ENCODE data around the gene ANKRD36.
"Not testable (repeated sequence)": the region's sequence is repeated elsewhere in the genome, so short reads cannot be mapped to it uniquely, and the experiment has no call there.

Gene ANKRD36

DNA sequence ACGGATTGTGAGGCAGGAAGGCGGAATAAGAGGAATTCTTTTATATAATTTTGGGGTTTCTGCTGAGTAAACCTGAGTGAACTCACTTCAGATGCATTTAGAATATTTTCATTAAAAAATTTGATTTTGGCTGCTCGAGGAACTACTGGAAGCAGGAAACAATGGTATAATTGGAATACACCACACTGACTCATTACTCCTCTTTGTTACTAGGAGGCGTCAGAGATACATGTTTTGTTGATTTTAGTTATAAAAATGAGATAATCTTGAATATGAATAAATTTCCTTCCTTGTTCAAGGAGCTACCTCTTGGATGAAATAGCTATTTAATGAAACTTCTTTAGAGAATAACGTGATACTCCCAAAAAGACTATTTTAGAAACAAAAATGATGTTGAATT lies 97.4 kb downstream of the ANKRD36 start:
- no peak overlapping the region for H3K27ac ChIP-seq (ENCODE audit: extremely low read depth, low read depth, low read length)
- peaks cover 0 to 33% of the 10 kb centered on the region in 2 experiments; a peak in 2 of 3 replicates for H3K36me3 ChIP-seq (ENCODE audit: control insufficient read depth in 2 of 2, insufficient read depth in 1 of 2, low read length in 2 of 2)
- ChIA-PET CTCF (no interaction called here), POLR2A (no interaction called here)
- no peaks in the 10 kb centered on the region for H3K4me1 ChIP-seq (ENCODE audit: control insufficient read depth, insufficient read depth, low read length)
- TF ChIP-seq, protein P1, sequence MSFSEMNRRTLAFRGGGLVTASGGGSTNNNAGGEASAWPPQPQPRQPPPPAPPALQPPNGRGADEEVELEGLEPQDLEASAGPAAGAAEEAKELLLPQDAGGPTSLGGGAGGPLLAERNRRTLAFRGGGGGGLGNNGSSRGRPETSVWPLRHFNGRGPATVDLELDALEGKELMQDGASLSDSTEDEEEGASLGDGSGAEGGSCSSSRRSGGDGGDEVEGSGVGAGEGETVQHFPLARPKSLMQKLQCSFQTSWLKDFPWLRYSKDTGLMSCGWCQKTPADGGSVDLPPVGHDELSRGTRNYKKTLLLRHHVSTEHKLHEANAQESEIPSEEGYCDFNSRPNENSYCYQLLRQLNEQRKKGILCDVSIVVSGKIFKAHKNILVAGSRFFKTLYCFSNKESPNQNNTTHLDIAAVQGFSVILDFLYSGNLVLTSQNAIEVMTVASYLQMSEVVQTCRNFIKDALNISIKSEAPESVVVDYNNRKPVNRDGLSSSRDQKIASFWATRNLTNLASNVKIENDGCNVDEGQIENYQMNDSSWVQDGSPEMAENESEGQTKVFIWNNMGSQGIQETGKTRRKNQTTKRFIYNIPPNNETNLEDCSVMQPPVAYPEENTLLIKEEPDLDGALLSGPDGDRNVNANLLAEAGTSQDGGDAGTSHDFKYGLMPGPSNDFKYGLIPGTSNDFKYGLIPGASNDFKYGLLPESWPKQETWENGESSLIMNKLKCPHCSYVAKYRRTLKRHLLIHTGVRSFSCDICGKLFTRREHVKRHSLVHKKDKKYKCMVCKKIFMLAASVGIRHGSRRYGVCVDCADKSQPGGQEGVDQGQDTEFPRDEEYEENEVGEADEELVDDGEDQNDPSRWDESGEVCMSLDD (tag by site-specific recombination; IDR thresholded peaks at IDR 0.05) = no peak
- TF ChIP-seq, protein P2, sequence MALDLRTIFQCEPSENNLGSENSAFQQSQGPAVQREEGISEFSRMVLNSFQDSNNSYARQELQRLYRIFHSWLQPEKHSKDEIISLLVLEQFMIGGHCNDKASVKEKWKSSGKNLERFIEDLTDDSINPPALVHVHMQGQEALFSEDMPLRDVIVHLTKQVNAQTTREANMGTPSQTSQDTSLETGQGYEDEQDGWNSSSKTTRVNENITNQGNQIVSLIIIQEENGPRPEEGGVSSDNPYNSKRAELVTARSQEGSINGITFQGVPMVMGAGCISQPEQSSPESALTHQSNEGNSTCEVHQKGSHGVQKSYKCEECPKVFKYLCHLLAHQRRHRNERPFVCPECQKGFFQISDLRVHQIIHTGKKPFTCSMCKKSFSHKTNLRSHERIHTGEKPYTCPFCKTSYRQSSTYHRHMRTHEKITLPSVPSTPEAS (tag by site-specific recombination; IDR thresholded peaks at IDR 0.05) = no peak
- TF ChIP-seq HOXC10 (CRISPR knock-in tag; IDR thresholded peaks at IDR 0.05) (no peak), FEZF1 (tag by site-specific recombination; IDR thresholded peaks at IDR 0.05) (no peak), ZBTB11 (tag by site-specific recombination; conservative IDR thresholded peaks at IDR 0.05; ENCODE audit: low read depth) (no peak), KLF7 (tag by site-specific recombination; IDR thresholded peaks at IDR 0.05; ENCODE audit: borderline replicate concordance) (no peak), ZNF114 (tag by site-specific recombination; IDR thresholded peaks at IDR 0.05) (no peak), REPIN1 (tag by site-specific recombination; IDR thresholded peaks at IDR 0.05; ENCODE audit: low read depth) (no peak), ZSCAN16 (tag by site-specific recombination; IDR thresholded peaks at IDR 0.05) (no peak), ZNF792 (tag by site-specific recombination; IDR thresholded peaks at IDR 0.05) (no peak), ZNF830 (tag by site-specific recombination; IDR thresholded peaks at IDR 0.05; ENCODE audit: low read depth) (no peak), ZNF791 (tag by site-specific recombination; IDR thresholded peaks at IDR 0.05) (no peak), SCRT1 (tag by site-specific recombination; IDR thresholded peaks at IDR 0.05; ENCODE audit: borderline replicate concordance) (no peak), KLF16 (tag by site-specific recombination; IDR thresholded peaks at IDR 0.05) (no peak)
- no peaks in the 10 kb centered on the region for H3K9me3 ChIP-seq (ENCODE audit: control insufficient read depth, insufficient read depth, low read depth, low read length)
- H3K4me3 ChIP-seq (ENCODE audit: low read depth, low read length) = no peak overlapping the region

GRCh38 chr2:97215025-97215424 lies 102.1 kb downstream of the ANKRD36 start:
- H3K4me1 ChIP-seq (ENCODE audit: control insufficient read depth, insufficient read depth, low read length); POLR2A ChIA-PET; CTCF ChIA-PET; H3K4me3 ChIP-seq (ENCODE audit: low read depth, low read length); H3K27ac ChIP-seq (ENCODE audit: extremely low read depth, low read depth, low read length); H3K9me3 ChIP-seq (ENCODE audit: control insufficient read depth, insufficient read depth, low read depth, low read length): not testable (repeated sequence)
- H3K36me3 ChIP-seq (ENCODE audit: control insufficient read depth in 2 of 2, insufficient read depth in 1 of 2, low read length in 2 of 2) = peaks cover 0 to 24% of the 10 kb centered on the region in 2 experiments; a peak in 2 of 3 replicates

- H3K27ac ChIP-seq (ENCODE audit: extremely low read depth, low read depth, low read length); H3K9me3 ChIP-seq (ENCODE audit: control insufficient read depth, insufficient read depth, low read depth, low read length); CTCF ChIA-PET; H3K4me3 ChIP-seq (ENCODE audit: low read depth, low read length); POLR2A ChIA-PET; H3K4me1 ChIP-seq (ENCODE audit: control insufficient read depth, insufficient read depth, low read length); H3K36me3 ChIP-seq (ENCODE audit: control insufficient read depth in 2 of 2, insufficient read depth in 1 of 2, low read length in 2 of 2): not testable (repeated sequence)
These were observed 118.1 kb downstream of the ANKRD36 start for GRCh38 chr2:97230848-97231585.

GRCh38 chr2:97232981-97233380 lies 120.0 kb downstream of the ANKRD36 start:
- H3K9me3 ChIP-seq (ENCODE audit: control insufficient read depth, insufficient read depth, low read depth, low read length); H3K4me3 ChIP-seq (ENCODE audit: low read depth, low read length); CTCF ChIA-PET; H3K36me3 ChIP-seq (ENCODE audit: control insufficient read depth in 2 of 2, insufficient read depth in 1 of 2, low read length in 2 of 2); H3K4me1 ChIP-seq (ENCODE audit: control insufficient read depth, insufficient read depth, low read length); POLR2A ChIA-PET; H3K27ac ChIP-seq (ENCODE audit: extremely low read depth, low read depth, low read length): not testable (repeated sequence)

- H3K4me1 ChIP-seq (ENCODE audit: control insufficient read depth, insufficient read depth, low read length); CTCF ChIA-PET; H3K27ac ChIP-seq (ENCODE audit: extremely low read depth, low read depth, low read length); H3K36me3 ChIP-seq (ENCODE audit: control insufficient read depth in 2 of 2, insufficient read depth in 1 of 2, low read length in 2 of 2); H3K4me3 ChIP-seq (ENCODE audit: low read depth, low read length); H3K9me3 ChIP-seq (ENCODE audit: control insufficient read depth, insufficient read depth, low read depth, low read length); POLR2A ChIA-PET: not testable (repeated sequence)
These were observed 120.8 kb downstream of the ANKRD36 start for GRCh38 chr2:97233660-97234295.

Measured in HEK293 (cell line).